ENCODE measurements around the gene LYPLA2.

- no peak for TF ChIP-seq POLR2AphosphoS5 (IDR thresholded peaks at IDR 0.05; ENCODE audit: low read depth, low read length)
- no peak for TF ChIP-seq CBX3 (IDR thresholded peaks at IDR 0.05; ENCODE audit: low read depth)
- TF ChIP-seq EZH2phosphoT487 (IDR thresholded peaks at IDR 0.05; ENCODE audit: borderline replicate concordance): no peak
- no peak for TF ChIP-seq SRF (IDR thresholded peaks at IDR 0.05; ENCODE audit: low read depth)
- TF ChIP-seq CTCF (IDR thresholded peaks at IDR 0.05 in 2 of 3, conservative IDR thresholded peaks at IDR 0.05 in 1 of 3; ENCODE audit: borderline replicate concordance in 1 of 3, insufficient read depth in 1 of 3, low read depth in 2 of 3, low read length in 2 of 3): no peak
- no peak for TF ChIP-seq CEBPB (IDR thresholded peaks at IDR 0.05; ENCODE audit: low read depth)
- TF ChIP-seq YY1 (IDR thresholded peaks at IDR 0.05; ENCODE audit: extremely low read depth, insufficient replicate concordance, low read depth, low read length): no peak
- no peak for TF ChIP-seq SP1 (IDR thresholded peaks at IDR 0.05; ENCODE audit: low read depth)
- TF ChIP-seq MAX (IDR thresholded peaks at IDR 0.05): no peak
- no peak for TF ChIP-seq POLR2A (IDR thresholded peaks at IDR 0.05; ENCODE audit: borderline replicate concordance, extremely low read depth, insufficient read depth, insufficient read length)
- TF ChIP-seq RAD21 (IDR thresholded peaks at IDR 0.05; ENCODE audit: low read depth): no peak
- no peak for TF ChIP-seq ZFX (IDR thresholded peaks at IDR 0.05)
- no peak for TF ChIP-seq EZH2 (IDR thresholded peaks at IDR 0.05)
Measured at GRCh38 chr1:23772854-23773242, 18.1 kb upstream of the LYPLA2 start.
